GM06990 (cell line): ENCODE results near the gene NOXO1.
"Not testable (repeated sequence)": the region's sequence is repeated elsewhere in the genome, so short reads cannot be mapped to it uniquely, and the experiment has no call there.

ENCODE experiments used
- DNase-seq: peaks from one replicate; pipeline ENCODE4 v3.0.0-alpha.2; 2011; ENCODE audit not compliant: insufficient read length; ENCODE audit errors: extremely low read depth
- H3K27me3 ChIP-seq: replicated peaks from 2 replicates; pipeline ENCODE4 v1.6.0; 2011; ENCODE audit warnings: low read length; ENCODE audit not compliant: control insufficient read depth, insufficient read depth
- H3K36me3 ChIP-seq: 2 replicates; pipeline ENCODE4 v1.5.1; 2011; ENCODE audit warnings: low read length; ENCODE audit not compliant: control insufficient read depth, insufficient read depth
- H3K4me3 ChIP-seq: replicated peaks from 2 replicates; pipeline ENCODE4 v1.5.1; 2011; ENCODE audit warnings: low read depth, mild to moderate bottlenecking, control low read depth, low read length
- TF ChIP-seq, protein P1 (sequence below): IDR thresholded peaks from 2 replicates; pipeline ENCODE4 v1.5.1; 2011; ENCODE audit warnings: low read length, control low read depth, mild to moderate bottlenecking, inconsistent platforms; ENCODE audit not compliant: insufficient read depth, poor library complexity, severe bottlenecking

The NOXO1 gene

DNA sequence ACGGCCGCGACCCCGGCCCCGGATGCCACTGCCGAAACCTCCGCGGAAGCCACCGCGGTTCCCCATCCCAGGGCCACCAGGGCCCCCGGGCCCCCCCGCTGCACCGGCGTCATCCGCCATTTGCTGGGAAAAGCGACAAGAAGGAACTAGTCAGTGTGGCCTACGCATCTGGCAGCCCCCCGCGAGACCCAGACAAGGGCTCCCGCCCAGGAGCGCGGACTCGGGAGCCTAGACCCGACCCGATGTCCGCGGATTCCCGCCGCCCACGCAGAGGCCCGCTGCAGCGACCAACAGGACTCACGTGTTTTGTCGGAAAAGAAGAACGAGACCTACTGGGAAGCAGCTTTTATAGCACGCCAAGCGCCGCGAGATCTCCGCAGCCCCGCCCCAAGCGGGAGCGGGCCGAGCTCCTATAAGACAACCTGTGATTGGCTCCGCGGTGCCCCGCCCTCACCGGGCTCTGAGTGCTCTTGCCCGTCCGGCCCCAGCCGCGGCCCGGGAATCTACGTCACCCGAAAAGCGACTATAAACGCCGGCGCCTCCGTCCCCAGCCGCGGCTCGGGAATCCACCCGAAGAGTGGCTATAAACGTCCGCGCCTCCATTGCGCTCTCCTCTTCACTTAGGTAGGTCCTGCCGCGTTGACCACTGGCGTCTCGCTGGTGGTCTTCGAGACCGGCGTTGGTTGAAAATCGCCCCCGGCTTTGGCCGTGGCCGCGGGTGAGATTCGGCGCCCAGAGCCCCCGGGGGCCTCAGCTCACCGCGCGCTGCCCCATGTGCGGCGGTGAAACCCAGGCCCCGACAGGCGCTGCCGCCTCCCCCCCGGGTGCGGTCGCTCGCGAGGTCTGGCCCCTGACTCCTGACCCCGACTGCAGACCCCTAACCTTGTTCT lies 16.5 kb downstream of the NOXO1 start, which contains the start of gene RPS2:
TSS of gene RPS2 (minus strand) at position 321 of the 890 bp plus-strand sequence. CDS start at position 120, 201 bp downstream.
- DNase-seq: peak; percentile 99
- H3K27me3 ChIP-seq: no peaks in the 10 kb centered on the region
- H3K36me3 ChIP-seq: peaks cover 21% of the 10 kb centered on the region
- TF ChIP-seq, protein P1, sequence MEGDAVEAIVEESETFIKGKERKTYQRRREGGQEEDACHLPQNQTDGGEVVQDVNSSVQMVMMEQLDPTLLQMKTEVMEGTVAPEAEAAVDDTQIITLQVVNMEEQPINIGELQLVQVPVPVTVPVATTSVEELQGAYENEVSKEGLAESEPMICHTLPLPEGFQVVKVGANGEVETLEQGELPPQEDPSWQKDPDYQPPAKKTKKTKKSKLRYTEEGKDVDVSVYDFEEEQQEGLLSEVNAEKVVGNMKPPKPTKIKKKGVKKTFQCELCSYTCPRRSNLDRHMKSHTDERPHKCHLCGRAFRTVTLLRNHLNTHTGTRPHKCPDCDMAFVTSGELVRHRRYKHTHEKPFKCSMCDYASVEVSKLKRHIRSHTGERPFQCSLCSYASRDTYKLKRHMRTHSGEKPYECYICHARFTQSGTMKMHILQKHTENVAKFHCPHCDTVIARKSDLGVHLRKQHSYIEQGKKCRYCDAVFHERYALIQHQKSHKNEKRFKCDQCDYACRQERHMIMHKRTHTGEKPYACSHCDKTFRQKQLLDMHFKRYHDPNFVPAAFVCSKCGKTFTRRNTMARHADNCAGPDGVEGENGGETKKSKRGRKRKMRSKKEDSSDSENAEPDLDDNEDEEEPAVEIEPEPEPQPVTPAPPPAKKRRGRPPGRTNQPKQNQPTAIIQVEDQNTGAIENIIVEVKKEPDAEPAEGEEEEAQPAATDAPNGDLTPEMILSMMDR: no peak
- H3K4me3 ChIP-seq: peak within 1 kb of the TSS; percentile 83

DNA sequence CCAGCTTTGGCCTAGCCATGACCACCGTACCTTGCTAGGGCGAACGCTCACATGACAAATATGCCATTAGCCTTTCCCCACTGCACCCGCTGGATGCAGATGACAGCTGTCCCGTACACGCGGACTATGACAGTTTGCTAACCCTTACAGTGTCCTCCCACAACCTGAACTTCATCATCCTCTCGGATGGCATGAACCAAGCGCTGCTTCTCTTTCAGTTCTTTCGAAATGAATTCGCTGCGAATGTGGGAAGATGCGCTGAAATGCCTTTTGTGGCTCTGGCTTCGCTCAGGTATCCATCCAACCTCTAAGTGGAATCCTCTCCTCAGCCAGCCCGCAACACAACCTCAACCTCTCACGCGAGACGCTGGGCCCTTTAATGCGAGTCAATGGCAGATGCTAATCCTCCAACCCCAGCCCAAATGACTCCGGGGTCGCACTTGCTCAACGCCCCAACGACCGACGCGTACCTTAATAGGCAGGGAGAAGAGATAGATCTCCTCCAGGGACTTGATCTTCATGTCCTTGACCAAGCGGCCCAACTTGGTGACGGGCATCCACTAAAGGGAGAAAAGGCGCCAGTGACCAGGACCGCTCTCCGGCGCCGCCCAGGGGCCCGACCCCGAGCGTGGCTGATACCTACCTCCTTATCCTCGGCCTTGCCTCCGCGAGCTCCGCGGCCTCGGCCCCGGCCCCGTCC lies 17.3 kb downstream of the NOXO1 start:
- TF ChIP-seq, protein P1: peak; percentile 32
- peak; percentile 67 for DNase-seq
- no peaks in the 10 kb centered on the region for H3K27me3 ChIP-seq
- peaks cover 21% of the 10 kb centered on the region for H3K36me3 ChIP-seq
- peak overlapping the region; percentile 83 for H3K4me3 ChIP-seq

DNA sequence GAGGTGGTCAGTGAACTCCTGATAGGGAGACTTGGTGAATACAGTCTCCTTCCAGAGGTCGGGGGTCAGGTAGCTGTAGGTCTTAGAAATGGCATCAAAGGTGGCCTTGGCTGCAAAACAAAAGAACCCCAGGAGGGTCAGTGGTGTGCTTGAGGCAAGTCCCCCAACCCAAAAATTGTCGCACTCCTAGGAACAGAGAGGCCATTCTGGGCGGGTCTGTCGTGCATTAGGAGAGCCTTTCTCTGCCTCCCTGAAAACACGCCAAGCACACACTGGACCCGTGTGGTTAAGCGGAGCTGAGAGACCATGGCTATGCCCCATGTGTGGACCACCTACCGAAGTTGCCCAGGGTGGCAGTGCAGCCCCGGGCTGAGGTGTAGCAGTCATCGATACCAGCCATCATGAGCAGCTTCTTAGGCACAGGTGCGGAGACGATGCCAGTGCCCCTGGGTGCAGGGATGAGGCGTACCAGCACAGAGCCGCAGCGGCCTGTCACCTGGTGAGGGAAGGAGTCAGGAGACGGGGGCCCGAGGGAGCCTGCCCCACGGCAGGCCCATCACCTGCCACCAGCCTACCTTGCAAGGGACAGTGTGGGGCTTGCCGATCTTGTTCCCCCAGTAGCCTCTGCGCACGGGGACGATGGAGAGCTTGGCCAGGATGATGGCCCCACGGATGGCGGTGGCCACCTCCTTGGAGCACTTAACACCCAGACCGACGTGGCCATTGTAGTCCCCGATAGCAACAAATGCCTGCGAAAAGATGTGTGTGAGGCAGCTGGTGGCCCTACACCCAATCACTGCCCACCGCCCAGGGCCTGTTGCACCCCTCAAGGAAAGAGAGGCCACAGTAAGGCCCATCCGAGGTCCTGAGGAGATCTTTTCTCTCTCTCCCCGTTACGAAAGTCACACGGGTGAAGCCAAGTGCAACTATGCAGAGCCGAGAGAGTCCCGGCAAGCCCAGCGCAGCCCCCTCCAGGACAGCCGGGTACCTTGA lies 18.8 kb downstream of the NOXO1 start:
- Histone ChIP-seq H3K4me3 (peak overlapping the region; percentile 83), H3K36me3 (peaks cover 21% of the 10 kb centered on the region)
- H3K27me3 ChIP-seq: not testable (repeated sequence)
- peak; percentile 21 for DNase-seq

DNA sequence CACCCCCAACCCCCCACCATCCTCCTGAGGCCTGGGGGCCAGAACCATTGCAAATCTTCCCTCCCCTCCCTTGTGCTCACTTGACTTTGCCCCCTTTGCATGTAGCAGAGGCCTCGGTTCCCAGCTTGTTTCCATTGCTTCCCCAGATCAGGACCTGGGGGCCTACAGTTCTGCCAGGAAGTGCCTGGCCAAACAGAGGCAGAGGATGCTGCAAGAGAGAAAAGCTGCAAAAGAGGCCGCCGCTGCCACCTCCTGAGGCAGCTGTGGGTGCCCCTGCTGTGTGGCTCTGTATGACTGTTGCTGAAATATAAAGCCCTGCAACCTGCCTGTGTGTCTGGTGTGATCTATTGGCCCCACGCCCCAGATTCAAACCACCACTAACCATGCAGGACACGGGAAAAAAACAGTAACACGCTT lies 19.6 kb downstream of the NOXO1 start:
- Histone ChIP-seq H3K4me3 (peak overlapping the region; percentile 13; the same call in 1 of the 2 replicates), H3K36me3 (peaks cover 21% of the 10 kb centered on the region), H3K27me3 (no peaks in the 10 kb centered on the region)
- DNase-seq: peak; percentile 25
- TF ChIP-seq, protein P1: no peak

DNA sequence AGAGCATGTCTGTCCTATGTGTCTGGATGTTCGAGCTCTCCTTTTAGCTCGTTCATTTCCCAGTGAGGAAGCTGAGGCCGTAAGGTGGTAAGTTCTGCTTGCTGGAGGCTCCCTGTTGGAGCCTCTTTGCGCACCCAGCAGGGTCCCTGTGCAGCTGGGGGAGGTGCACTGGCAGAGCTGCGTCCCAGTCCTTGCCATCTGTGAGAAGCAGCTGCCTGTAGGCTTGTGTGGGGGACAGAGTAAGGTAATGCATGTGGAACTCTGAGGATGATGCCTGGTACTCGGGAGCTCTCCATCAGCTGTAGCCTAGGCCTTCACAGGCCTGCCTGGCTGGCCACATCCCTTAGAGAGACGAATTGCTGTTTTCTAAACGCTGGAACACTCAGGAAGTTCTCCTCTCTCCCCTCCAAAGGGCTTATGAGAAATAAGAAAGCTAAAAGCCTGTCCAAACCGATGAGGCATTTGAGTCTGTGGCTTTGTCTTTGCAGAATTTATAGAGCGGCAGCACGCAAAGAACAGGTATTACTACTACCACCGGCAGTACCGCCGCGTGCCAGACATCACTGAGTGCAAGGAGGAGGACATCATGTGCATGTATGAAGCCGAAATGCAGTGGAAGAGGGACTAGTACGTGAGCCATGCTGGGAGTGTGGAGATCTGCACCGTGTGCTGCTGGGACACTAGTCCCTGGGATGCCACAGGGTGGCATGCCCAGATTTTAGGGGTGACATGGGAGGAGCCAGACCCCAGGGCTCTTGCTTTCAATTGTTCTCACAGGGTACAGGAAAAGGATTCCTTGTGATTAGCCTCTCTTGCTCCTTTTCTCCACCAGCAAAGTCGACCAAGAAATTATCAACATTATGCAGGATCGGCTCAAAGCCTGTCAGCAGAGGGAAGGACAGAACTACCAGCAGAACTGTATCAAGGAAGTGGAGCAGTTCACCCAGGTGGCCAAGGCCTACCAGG lies 20.3 kb downstream of the NOXO1 start:
- peak; percentile 74 for DNase-seq
- peaks cover 21% of the 10 kb centered on the region for H3K36me3 ChIP-seq
- no peaks in the 10 kb centered on the region for H3K27me3 ChIP-seq

More for the DNA sequence above, 20.3 kb downstream of the NOXO1 start:
- TF ChIP-seq, protein P1: no peak
- peak overlapping the region; percentile 69 for H3K4me3 ChIP-seq
